ENCODE measurements around the gene SKIL. TPM values are rescaled to one million over a fixed set of nuclear protein-coding genes. Genes with fewer than 3 reads are reported as not detected.

The SKIL gene
- total RNA-seq, 1 donor from 2014 or later: 83.0 TPM

DNA sequence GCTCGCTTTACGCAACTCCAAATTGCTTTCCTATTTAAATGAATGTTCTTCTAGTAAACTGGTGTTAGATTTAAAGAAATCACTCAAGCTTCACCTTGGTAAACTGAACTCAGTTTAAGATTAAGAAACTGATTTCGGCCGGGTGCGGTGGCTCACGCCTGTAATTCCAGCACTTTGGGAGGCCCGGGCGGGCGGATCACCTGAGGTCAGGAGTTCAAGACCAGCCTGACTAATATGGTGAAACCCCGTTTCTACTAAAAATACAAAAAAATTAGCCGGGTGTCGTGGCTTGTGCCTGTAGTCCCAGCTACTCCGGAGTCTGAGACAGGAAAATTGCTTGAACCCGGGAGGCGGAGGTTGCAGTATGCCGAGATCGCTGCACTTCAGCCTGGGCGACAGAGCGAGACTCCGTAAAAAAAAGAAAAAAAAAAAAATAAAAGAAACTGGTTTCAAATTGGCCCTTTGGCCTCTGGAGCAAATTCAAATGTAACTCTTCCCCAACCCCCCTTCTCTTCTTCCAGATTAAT is 1.7 kb downstream of the SKIL start:
- H3K4me3 Mint-ChIP-seq (ENCODE audit: unreplicated experiment): peak overlapping the region; percentile 94
- no peaks in the 10 kb centered on the region for H3K9me3 Mint-ChIP-seq (ENCODE audit: unreplicated experiment)
- no peaks in the 10 kb centered on the region for H3K27me3 Mint-ChIP-seq (ENCODE audit: unreplicated experiment)
- peaks cover 71% of the 10 kb centered on the region for H3K4me1 Mint-ChIP-seq (ENCODE audit: unreplicated experiment)
- no peak for DNase-seq (ENCODE audit: extremely low spot score, unreplicated experiment)
- peak overlapping the region; percentile 88 for H3K27ac Mint-ChIP-seq (ENCODE audit: unreplicated experiment)
- H3K36me3 Mint-ChIP-seq (ENCODE audit: unreplicated experiment): peaks cover 30% of the 10 kb centered on the region
- TF ChIP-seq, protein P1, sequence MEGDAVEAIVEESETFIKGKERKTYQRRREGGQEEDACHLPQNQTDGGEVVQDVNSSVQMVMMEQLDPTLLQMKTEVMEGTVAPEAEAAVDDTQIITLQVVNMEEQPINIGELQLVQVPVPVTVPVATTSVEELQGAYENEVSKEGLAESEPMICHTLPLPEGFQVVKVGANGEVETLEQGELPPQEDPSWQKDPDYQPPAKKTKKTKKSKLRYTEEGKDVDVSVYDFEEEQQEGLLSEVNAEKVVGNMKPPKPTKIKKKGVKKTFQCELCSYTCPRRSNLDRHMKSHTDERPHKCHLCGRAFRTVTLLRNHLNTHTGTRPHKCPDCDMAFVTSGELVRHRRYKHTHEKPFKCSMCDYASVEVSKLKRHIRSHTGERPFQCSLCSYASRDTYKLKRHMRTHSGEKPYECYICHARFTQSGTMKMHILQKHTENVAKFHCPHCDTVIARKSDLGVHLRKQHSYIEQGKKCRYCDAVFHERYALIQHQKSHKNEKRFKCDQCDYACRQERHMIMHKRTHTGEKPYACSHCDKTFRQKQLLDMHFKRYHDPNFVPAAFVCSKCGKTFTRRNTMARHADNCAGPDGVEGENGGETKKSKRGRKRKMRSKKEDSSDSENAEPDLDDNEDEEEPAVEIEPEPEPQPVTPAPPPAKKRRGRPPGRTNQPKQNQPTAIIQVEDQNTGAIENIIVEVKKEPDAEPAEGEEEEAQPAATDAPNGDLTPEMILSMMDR (IDR thresholded peaks at IDR 0.05): no peak

DNA sequence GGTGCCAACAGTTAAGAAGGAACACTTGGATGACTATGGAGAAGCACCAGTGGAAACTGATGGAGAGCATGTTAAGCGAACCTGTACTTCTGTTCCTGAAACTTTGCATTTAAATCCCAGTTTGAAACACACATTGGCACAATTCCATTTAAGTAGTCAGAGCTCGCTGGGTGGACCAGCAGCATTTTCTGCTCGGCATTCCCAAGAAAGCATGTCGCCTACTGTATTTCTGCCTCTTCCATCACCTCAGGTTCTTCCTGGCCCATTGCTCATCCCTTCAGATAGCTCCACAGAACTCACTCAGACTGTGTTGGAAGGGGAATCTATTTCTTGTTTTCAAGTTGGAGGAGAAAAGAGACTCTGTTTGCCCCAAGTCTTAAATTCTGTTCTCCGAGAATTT is 3.0 kb downstream of the SKIL start:
- Mint-ChIP-seq H3K4me1 (ENCODE audit: unreplicated experiment) (peaks cover 68% of the 10 kb centered on the region), H3K4me3 (ENCODE audit: unreplicated experiment) (peak overlapping the region; percentile 94), H3K27ac (ENCODE audit: unreplicated experiment) (no peak overlapping the region), H3K9me3 (ENCODE audit: unreplicated experiment) (no peaks in the 10 kb centered on the region), H3K36me3 (ENCODE audit: unreplicated experiment) (peaks cover 38% of the 10 kb centered on the region), H3K27me3 (ENCODE audit: unreplicated experiment) (no peaks in the 10 kb centered on the region)
- DNase-seq (ENCODE audit: extremely low spot score, unreplicated experiment): no peak
- TF ChIP-seq, protein P1 (IDR thresholded peaks at IDR 0.05): no peak

DNA sequence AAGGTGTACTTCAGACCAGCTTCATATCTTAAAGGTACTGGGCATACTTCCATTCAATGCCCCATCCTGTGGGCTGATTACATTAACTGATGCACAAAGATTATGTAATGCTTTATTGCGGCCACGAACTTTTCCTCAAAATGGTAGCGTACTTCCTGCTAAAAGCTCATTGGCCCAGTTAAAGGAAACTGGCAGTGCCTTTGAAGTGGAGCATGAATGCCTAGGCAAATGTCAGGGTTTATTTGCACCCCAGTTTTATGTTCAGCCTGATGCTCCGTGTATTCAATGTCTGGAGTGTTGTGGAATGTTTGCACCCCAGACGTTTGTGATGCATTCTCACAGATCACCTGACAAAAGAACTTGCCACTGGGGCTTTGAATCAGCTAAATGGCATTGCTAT is 3.4 kb downstream of the SKIL start:
- H3K27me3 Mint-ChIP-seq (ENCODE audit: unreplicated experiment): no peaks in the 10 kb centered on the region
- H3K4me3 Mint-ChIP-seq (ENCODE audit: unreplicated experiment): peak overlapping the region; percentile 41
- no peak for DNase-seq (ENCODE audit: extremely low spot score, unreplicated experiment)
- H3K27ac Mint-ChIP-seq (ENCODE audit: unreplicated experiment): no peak overlapping the region
- no peaks in the 10 kb centered on the region for H3K9me3 Mint-ChIP-seq (ENCODE audit: unreplicated experiment)
- H3K36me3 Mint-ChIP-seq (ENCODE audit: unreplicated experiment): peaks cover 38% of the 10 kb centered on the region
- H3K4me1 Mint-ChIP-seq (ENCODE audit: unreplicated experiment): peaks cover 64% of the 10 kb centered on the region
- TF ChIP-seq, protein P1 (IDR thresholded peaks at IDR 0.05): no peak

DNA sequence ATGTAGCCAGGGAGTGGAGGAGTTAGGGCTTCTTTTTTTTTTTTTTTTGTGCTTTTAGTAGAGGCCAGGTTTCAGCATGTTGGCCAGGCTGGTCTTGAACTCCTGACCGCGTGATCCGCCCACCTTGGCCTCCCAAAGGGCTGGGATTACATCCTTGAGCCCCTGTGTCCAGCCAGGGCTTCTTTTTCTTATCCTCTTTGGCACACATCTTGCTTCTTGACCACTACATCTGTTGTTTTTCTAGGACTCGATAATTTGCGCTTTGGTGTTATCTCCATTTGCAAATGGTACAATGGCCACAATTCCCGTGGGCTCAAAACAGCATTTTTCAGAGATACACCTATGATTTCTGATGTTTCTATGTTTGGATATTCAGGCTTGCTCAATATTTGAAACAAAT is 4.2 kb downstream of the SKIL start:
- Mint-ChIP-seq H3K9me3 (ENCODE audit: unreplicated experiment) (no peaks in the 10 kb centered on the region), H3K27ac (ENCODE audit: unreplicated experiment) (peak overlapping the region; percentile 42), H3K4me3 (ENCODE audit: unreplicated experiment) (peak overlapping the region; percentile 41), H3K36me3 (ENCODE audit: unreplicated experiment) (peaks cover 38% of the 10 kb centered on the region), H3K27me3 (ENCODE audit: unreplicated experiment) (no peaks in the 10 kb centered on the region), H3K4me1 (ENCODE audit: unreplicated experiment) (peaks cover 57% of the 10 kb centered on the region)
- TF ChIP-seq, protein P1 (IDR thresholded peaks at IDR 0.05): no peak
- no peak for DNase-seq (ENCODE audit: extremely low spot score, unreplicated experiment)

DNA sequence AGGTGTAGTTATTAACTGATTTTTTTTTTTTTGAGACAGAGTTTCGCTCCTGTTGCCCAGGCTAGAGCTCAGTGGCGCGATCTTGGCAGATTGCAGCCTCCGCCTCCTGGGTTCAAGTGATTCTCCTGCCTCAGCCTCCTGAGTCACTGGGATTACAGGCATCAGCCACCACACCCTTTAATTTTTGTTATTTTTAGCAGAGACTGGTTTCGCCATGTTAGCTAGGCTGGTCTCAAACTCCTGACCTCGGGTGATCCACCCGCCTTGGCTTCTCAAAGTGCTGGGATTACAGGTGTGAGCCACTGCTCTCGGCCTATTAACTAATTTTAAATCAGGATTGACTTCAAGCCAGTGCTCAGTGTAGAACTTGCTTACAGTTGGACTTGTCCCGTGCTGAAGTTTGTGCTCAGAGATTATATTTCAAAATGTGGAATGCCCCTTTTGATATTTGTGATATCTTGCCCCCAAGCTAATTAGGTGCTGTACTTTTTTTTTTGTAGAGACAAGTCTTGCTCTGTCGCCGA is 6.0 kb downstream of the SKIL start:
- no peak for DNase-seq (ENCODE audit: extremely low spot score, unreplicated experiment)
- Mint-ChIP-seq H3K36me3 (ENCODE audit: unreplicated experiment) (peaks cover 45% of the 10 kb centered on the region), H3K4me1 (ENCODE audit: unreplicated experiment) (peaks cover 61% of the 10 kb centered on the region), H3K27ac (ENCODE audit: unreplicated experiment) (no peak overlapping the region), H3K4me3 (ENCODE audit: unreplicated experiment) (no peak overlapping the region), H3K27me3 (ENCODE audit: unreplicated experiment) (no peaks in the 10 kb centered on the region), H3K9me3 (ENCODE audit: unreplicated experiment) (no peaks in the 10 kb centered on the region)
- TF ChIP-seq, protein P1 (IDR thresholded peaks at IDR 0.05): no peak

All from osteocyte (in vitro differentiated cells).